Subcutaneous abdominal adipose tissue (tissue), 5 donors: ENCODE measurements around the gene CSNK1D.

ENCODE experiments used
- H3K27ac ChIP-seq: one replicate; pipeline ENCODE4 v1.7.0; 2013; ENCODE audit warnings: low read depth, mild to moderate bottlenecking, inconsistent platforms, low read length, moderate library complexity
- H3K27me3 ChIP-seq, 5 donors: one replicate each; pipeline ENCODE4 v1.7.0; 2013; ENCODE audit warnings: low read length in 5 of 5, inconsistent platforms in 1 of 5; ENCODE audit not compliant: control insufficient read depth in 5 of 5, insufficient read depth in 4 of 5
- H3K36me3 ChIP-seq, 5 donors: one replicate each; pipeline ENCODE4 v1.7.0; 2013; ENCODE audit warnings: low read length in 5 of 5; ENCODE audit not compliant: control insufficient read depth in 5 of 5, insufficient read depth in 5 of 5
- H3K4me1 ChIP-seq, 5 donors: one replicate each; pipeline ENCODE4 v1.7.0; 2013; ENCODE audit warnings: low read length in 5 of 5, mild to moderate bottlenecking in 3 of 5, moderate library complexity in 1 of 5; ENCODE audit not compliant: control insufficient read depth in 5 of 5, insufficient read depth in 5 of 5
- H3K4me3 ChIP-seq, 5 donors: one replicate each; pipeline ENCODE4 v1.7.0; 2013; ENCODE audit warnings: low read length in 5 of 5, low read depth in 1 of 5
- H3K9ac ChIP-seq, 5 donors: one replicate each; pipeline ENCODE4 v1.7.0; 2013; ENCODE audit warnings: low read length in 5 of 5, mild to moderate bottlenecking in 4 of 5, moderate library complexity in 3 of 5
- H3K9me3 ChIP-seq, 5 donors: one replicate each; pipeline ENCODE4 v1.7.0; 2013; ENCODE audit warnings: low read length in 5 of 5; ENCODE audit not compliant: control insufficient read depth in 5 of 5
- donor health status: healthy.
- donor health status: healthy.
- donor health status: healthy.
- donor health status: healthy.
- donor health status: healthy.

Gene CSNK1D

DNA sequence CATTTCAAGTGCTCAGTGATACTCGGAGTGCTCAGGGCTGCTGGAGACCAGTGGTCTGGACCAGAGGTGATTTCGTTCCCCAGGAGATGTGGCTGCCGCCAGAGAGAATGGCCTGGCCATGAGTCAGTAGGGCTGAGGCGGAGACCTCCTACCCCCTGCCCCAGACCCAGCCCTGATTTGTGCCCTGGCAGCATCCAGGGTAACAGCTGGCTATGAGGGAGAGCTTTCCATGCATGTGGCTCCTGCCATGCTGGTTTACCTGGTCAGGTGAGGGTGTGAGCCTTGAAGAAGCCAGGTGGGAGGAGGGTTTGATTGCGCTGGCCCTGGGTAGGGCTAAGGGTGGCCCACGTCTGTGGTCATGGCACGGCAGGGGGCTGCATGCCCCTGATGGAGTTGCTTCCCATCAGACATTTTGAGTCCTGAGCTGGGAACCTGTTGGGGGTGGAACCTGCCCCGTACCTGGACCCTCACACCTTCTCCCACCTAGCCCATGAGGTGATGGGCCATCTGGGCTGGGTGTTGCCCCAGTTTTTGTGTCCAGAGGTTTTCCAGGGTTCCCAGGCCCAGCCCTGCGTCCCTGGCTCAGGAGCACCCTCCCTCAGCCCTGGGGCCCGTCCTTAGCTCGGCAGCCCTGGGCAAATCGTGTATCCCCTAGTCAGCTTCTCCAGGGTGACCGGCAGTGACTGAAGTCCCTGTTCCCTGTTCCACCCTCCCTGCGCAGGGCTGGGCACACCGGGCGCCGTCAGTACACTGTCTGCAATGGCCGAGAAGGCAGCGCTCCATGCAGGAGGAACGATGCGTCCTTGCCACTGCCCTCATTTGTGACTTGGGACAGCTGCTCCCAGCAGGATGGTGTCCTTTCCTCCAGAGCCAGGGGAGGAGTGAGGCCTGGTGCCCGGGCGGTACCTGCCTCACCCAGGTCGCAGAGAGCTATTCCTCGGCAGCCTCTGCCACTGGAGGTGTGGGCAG lies 9.0 kb upstream of the CSNK1D start:
- H3K27ac ChIP-seq = no peak overlapping the region
- peaks cover 0 to 4% (median 0%) of the 10 kb centered on the region in 5 donors for H3K27me3 ChIP-seq
- H3K4me1 ChIP-seq = peaks cover 0 to 20% (median 4%) of the 10 kb centered on the region in 5 donors
- H3K9me3 ChIP-seq = no peaks in the 10 kb centered on the region
- peaks cover 0 to 7% (median 0%) of the 10 kb centered on the region in 5 donors for H3K36me3 ChIP-seq
- no peak overlapping the region for H3K4me3 ChIP-seq
- no peak overlapping the region for H3K9ac ChIP-seq

DNA sequence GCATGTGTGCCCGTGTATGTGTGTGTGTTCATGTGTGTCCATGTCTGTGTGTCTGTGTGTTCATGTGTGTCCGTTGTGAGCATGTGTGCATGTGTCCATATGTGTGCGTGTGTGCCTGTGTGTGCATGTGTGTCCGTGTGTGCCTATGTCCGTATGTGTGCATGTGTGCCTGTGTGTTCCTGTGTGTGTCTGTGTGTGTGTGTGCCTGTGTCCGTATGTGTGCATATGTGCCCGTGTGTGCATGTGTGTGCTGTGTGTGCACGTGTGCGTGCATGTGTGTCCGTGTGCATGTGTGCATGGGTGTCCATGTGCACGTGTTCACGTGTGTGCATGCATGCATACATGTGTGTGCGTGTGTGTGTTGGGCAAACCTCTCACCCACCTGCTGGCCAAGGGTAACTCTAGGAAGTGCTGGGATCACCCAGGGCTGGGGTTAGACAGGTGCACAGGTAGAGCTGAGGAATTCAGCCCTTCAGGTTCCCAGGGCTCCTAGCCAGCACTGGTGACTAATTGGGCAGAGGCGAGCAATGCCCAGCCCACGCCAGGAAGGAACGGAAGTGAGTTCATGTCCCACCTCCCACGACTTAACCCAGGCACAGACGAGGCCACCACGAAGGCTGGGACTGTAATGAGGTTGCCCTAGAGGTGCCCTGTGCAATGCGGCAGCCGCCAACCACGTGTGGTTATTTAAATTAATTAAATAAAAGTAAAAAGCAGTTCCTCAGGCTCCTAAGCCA lies 8.2 kb upstream of the CSNK1D start:
- peaks cover 0 to 4% (median 0%) of the 10 kb centered on the region in 5 donors for H3K27me3 ChIP-seq
- H3K27ac ChIP-seq = no peak overlapping the region

DNA sequence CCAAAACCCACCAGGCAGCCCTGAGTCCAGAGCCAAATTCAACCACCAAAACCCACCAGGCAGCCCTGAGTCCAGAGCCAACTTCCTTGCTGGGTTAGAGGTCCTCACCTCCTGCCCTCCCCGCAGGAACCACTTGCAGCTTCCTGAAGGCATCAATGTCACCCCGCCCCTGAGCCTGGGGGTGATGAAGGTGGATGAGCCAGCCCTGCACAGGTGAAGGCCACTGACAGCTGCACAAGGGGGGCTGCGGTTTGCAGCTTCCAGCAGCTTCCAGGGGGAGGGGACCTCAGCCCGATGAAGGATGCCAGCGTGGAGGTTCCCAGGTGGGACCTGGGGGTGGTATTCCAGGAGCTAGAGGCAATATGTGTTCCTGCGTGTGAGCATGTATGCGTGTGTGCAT lies 7.6 kb upstream of the CSNK1D start:
- peaks cover 0 to 4% (median 0%) of the 10 kb centered on the region in 5 donors for H3K27me3 ChIP-seq
- H3K9ac ChIP-seq = no peak overlapping the region
- H3K9me3 ChIP-seq = no peaks in the 10 kb centered on the region

More for the DNA sequence above, 8.2 kb upstream of the CSNK1D start:
- H3K4me1 ChIP-seq = peaks cover 0 to 19% (median 0%) of the 10 kb centered on the region in 5 donors
- no peak overlapping the region for H3K4me3 ChIP-seq
- peaks cover 0 to 7% (median 0%) of the 10 kb centered on the region in 5 donors for H3K36me3 ChIP-seq
- no peak overlapping the region for H3K9ac ChIP-seq
- H3K9me3 ChIP-seq = no peaks in the 10 kb centered on the region

DNA sequence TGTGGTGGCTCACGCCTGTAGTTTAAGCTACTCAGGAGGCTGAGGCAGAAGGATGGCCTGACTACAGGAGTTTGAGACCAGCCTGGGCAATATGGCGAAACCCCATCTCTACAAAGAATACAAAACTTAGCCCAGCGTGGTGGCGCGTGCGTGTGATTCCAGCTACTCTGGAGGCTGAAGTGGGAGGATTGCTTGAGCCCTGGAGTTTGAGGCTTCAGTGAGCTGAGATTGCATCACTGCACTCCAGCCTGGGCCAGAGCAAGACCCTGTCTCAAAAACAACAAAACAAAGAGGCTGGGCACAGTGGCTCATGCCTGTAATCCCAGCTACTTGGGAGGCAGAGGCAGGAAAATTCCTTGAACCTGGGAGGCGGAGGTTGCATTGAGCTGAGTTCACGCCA lies 7.0 kb upstream of the CSNK1D start:
- H3K36me3 ChIP-seq = peaks cover 0 to 7% (median 0%) of the 10 kb centered on the region in 5 donors
- peaks cover 0 to 4% (median 0%) of the 10 kb centered on the region in 5 donors for H3K27me3 ChIP-seq
- H3K27ac ChIP-seq = no peak overlapping the region
- no peak overlapping the region for H3K4me3 ChIP-seq
- no peak overlapping the region for H3K9ac ChIP-seq
- no peaks in the 10 kb centered on the region for H3K9me3 ChIP-seq
- peaks cover 0 to 19% (median 0%) of the 10 kb centered on the region in 5 donors for H3K4me1 ChIP-seq

More for the DNA sequence above, 7.6 kb upstream of the CSNK1D start:
- peaks cover 0 to 19% (median 0%) of the 10 kb centered on the region in 5 donors for H3K4me1 ChIP-seq
- no peak overlapping the region for H3K27ac ChIP-seq
- H3K36me3 ChIP-seq = peaks cover 0 to 7% (median 0%) of the 10 kb centered on the region in 5 donors
- H3K4me3 ChIP-seq = no peak overlapping the region

DNA sequence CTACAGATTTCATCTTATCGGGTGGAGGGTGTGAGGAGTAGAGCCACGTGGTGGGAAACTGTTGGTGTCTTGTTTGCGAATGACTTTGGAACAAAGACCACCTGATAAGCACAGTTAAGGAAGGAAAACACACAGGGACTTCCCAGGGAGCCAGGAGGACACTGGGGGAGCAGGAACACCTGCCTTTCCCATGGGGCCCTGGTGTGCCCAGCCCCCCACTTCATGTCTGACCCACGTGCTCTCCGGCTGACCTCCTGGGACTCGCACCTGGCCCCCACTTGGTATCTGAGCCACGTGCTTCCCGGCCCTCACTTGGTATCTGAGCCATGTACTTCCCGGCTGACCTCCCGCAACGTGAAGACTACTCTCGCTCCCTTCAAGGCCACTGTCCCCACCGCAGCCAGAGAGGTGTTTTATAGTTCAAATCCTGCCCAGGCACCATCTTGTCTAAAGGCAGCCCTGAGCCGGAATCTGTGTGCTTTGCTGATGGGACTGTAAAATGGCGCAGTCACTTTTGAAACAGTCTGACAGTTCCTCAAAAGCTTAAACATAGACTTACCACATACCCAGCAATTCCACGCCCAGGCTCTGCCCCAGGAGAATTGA lies 5.4 kb upstream of the CSNK1D start:
- Histone ChIP-seq H3K27ac (no peak overlapping the region), H3K4me1 (peaks cover 0 to 28% (median 7%) of the 10 kb centered on the region in 5 donors)

DNA sequence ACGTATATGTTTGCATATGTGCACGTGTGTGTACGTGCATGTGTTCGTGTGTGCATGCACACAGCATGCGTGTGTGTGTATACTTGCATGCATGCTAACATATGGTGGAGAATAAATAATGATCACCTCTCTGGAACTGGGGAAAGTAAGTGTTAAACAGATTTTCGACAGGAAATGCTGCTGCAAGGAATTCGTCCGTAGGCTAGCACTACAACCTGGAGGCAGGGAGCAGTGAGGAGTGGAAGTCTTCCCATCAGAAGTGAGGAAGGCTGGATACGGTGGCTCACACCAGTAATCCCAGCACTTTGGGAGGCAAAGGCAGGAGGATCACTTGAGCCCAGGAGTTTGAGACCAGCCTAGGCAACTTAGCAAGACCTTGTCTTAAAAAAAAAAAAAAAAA lies 4.8 kb upstream of the CSNK1D start:
- Histone ChIP-seq H3K9ac (no peak overlapping the region), H3K4me3 (no peak overlapping the region), H3K4me1 (peaks cover 0 to 27% (median 9%) of the 10 kb centered on the region in 5 donors), H3K27me3 (peaks cover 0 to 4% (median 0%) of the 10 kb centered on the region in 5 donors), H3K9me3 (no peaks in the 10 kb centered on the region), H3K27ac (no peak overlapping the region), H3K36me3 (peaks cover 0 to 7% (median 0%) of the 10 kb centered on the region in 5 donors)

More for the DNA sequence above, 5.4 kb upstream of the CSNK1D start:
- peaks cover 0 to 7% (median 0%) of the 10 kb centered on the region in 5 donors for H3K36me3 ChIP-seq
- H3K4me3 ChIP-seq = no peak overlapping the region
- peaks cover 0 to 4% (median 0%) of the 10 kb centered on the region in 5 donors for H3K27me3 ChIP-seq
- H3K9me3 ChIP-seq = no peaks in the 10 kb centered on the region
- H3K9ac ChIP-seq = no peak overlapping the region

DNA sequence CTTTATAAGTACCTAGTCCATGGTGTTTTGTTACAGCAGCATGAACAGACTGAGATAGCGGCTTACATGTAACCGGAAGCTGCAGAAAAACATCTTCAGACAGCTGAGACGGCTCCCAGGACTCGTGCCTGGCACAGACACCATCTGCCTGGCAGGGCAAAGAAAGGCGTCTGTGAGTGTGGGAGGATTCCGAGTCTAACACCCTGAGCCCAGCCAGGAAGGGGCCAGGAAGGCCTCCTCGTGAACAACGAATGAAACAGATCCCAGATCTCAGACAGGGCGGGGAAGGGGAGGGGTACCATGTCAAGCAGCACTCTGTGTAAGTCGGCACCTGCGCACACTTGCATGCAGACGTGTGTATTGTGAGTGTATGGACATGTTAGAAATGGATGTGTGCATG lies 4.4 kb upstream of the CSNK1D start:
- Histone ChIP-seq H3K27me3 (peaks cover 0 to 4% (median 0%) of the 10 kb centered on the region in 5 donors), H3K36me3 (peaks cover 0 to 7% (median 0%) of the 10 kb centered on the region in 5 donors), H3K9ac (no peak overlapping the region), H3K4me3 (no peak overlapping the region), H3K9me3 (no peaks in the 10 kb centered on the region), H3K27ac (no peak overlapping the region), H3K4me1 (peaks cover 0 to 23% (median 9%) of the 10 kb centered on the region in 5 donors)

DNA sequence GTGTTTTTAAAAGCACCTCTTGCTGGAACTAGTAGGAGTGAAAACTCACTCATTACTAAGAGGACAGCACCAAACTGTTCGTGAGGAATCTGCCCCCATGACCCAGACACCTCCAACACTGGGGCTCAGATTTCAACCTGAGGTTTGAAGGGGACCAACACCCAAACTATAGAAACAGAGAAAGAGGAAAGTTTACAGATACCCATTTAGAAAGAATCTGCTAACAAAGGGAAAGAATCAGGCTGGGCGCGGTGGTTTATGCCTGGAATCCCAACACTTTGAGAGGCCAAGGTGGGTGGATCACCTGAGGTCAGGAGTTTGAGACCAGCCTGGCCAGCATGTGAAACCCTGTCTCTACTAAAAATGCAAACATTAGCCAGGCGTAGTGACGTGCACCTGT lies 3.4 kb upstream of the CSNK1D start:
- no peaks in the 10 kb centered on the region for H3K9me3 ChIP-seq

DNA sequence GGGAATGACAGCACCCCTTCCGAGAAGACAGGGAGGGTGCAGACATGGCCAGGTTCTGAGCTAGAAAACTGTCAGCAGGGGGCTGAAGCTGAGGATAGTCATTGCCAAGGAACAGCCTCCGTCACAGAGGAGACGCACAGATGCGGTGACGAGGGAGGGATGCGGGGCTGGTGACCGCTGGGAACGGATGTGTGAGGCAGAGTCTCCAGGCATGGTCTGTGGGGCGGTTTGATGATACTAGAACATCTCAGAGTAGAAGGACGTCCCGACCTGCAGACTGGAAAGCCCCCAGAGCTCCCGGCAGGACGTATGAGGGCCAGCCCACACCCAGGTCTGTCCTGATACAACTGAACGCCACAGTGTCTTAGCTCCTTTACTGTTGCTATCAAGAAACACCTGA lies 1.8 kb upstream of the CSNK1D start:
- no peak overlapping the region for H3K27ac ChIP-seq
- H3K4me1 ChIP-seq = peaks cover 7 to 38% (median 32%) of the 10 kb centered on the region in 5 donors
- H3K36me3 ChIP-seq = peaks cover 0 to 20% (median 14%) of the 10 kb centered on the region in 5 donors
- H3K9me3 ChIP-seq = no peaks in the 10 kb centered on the region
- no peak overlapping the region for H3K4me3 ChIP-seq
- H3K27me3 ChIP-seq = no peaks in the 10 kb centered on the region
- H3K9ac ChIP-seq = no peak overlapping the region

More for the DNA sequence above, 3.4 kb upstream of the CSNK1D start:
- H3K4me3 ChIP-seq = no peak overlapping the region
- peaks cover 2 to 26% (median 16%) of the 10 kb centered on the region in 5 donors for H3K4me1 ChIP-seq
- H3K9ac ChIP-seq = no peak overlapping the region
- H3K27ac ChIP-seq = no peak overlapping the region
- peaks cover 0 to 7% (median under 1%) of the 10 kb centered on the region in 5 donors for H3K36me3 ChIP-seq
- H3K27me3 ChIP-seq = peaks cover 0 to 4% (median 0%) of the 10 kb centered on the region in 5 donors
